ENCODE data around the gene CEP170B. TPM values are rescaled to one million over a fixed set of nuclear protein-coding genes. Genes with fewer than 3 reads are reported as not detected.
"Not testable (repeated sequence)": the region's sequence is repeated elsewhere in the genome, so short reads cannot be mapped to it uniquely, and the experiment has no call there.

Gene CEP170B
- 9.8 and 11.2 TPM in 2 replicates for total RNA-seq (2014; rRNA removed; shearing (Covaris generic))

DNA sequence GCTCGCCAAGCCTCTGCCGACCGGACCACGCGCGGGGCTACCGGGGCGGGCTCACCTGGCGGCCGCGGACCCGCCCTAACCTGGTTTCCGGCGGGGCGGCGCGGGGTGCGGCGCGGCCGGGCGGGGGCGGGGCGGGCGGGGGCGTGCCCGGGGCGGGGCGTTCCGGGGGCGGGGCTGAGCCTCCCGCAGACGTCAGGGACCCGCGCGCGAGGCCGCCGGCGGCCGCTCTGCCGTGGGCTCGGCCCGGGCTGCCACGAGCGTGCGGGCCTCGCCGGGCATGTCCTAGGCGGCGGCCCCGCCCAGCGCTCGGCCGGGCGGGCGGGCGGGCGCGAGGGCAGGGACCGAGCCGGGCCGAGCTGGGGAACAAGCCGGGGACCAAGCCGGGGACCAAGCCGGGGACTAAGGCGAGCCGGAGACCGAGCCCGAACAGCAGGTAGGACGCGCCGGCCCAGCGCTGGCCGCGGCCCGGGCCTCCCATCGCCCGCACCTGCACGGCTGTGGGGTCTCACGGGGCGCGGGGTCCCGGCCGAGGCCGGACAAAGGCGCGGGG is at the start of gene CEP170B:
Gene CEP170B (plus strand): TSS at position 188 of the 550 bp plus-strand sequence. CDS start 3,183 bp downstream, outside the sequence.
- DNase-seq (ENCODE audit: low spot score) = no peak

DNA sequence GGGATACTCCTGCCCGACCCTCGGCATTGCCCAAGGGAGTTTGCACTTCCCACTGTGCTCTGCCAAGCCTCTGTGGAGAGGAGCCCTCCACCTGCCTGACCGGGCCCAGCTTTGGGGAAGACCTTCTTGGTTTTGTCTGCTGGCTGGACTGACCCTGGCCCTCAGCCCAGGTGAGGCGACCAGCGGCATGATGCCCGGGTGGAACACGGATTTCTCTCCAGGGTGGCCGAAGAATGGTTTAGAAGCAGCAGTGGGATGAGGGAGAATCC is 48.5 kb upstream of the CEP170B start:
- no peak for DNase-seq (ENCODE audit: low spot score)

DNA sequence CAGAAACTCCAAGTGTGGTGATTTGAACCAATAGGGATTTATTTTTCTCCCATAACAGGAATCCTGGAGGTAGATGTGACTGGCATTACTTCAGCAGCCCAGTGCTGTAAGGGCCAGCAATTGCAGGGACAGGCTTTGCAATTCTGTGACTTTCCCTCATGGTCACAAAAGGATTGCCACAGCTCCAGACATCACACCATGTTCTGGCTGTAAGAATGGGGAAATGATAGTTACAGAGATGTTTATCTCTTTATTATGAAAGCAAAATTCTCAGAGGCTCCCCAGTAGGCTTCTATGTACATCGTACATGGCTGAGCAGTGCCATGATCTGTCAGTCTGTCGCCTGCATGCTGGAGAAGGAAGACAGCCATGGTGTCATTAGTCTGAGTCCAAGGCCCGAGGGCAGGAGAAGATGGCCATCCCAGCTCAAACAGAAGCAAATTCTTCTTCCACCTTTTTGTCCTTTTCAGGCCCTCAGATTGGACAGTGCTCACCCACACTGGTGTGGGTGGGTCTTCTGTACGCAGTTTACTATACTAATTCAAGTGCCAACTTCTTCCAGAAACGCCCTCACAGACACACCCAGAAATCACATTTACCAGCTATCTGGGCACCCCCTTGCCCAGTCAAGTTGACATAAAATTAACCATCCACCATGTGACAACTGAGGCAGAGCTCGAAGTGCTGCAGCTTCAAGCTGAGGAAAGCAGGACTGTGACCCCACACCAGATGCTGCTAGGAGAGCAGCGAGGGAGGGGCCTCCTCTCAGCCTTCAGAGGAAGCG is 46.9 kb upstream of the CEP170B start:
- DNase-seq (ENCODE audit: low spot score) = no peak

DNA sequence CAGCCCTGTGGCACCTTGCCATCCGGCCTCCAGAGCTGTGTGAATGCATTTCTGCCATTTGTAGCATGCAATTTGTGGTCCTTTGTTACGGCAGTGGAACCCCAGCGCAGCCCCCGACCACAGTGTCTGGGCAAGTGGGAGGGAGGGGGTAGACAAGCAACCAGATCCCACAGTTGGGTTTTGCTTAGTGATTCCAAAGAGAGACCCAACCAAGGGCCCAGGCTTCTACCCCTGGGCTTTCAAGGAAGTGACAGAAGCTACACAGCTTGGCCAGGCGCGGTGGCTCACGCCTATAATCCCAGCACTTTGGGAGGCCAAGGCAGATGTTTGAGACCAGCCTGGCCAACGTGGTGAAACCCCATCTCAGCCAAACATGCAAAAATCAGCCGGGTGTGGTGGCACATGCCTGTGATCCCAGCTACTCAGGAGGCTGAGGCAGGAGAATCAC is 46.3 kb upstream of the CEP170B start:
- no peak for DNase-seq (ENCODE audit: low spot score)

DNA sequence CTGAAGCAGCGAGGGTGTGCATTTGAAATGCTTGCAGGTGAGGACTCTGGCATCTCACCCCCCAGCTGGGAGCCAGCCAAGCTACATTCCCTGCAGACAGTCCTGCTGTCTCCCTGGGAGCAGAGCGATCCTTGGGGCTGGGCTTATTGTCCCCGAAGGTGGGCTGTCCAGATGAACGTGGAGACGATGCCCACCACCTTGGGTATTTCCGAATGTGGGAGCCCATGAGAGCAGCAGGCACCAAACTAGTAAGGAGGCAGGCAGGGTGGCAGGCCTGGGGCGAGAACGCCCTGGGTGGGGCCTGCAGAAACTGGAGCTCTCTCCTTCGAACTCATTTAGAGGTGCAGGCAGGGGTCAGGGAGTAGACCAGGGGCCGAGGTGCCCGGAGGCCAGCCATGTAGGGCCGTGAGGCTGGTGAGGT is 45.7 kb upstream of the CEP170B start:
- DNase-seq (ENCODE audit: low spot score) = no peak

DNA sequence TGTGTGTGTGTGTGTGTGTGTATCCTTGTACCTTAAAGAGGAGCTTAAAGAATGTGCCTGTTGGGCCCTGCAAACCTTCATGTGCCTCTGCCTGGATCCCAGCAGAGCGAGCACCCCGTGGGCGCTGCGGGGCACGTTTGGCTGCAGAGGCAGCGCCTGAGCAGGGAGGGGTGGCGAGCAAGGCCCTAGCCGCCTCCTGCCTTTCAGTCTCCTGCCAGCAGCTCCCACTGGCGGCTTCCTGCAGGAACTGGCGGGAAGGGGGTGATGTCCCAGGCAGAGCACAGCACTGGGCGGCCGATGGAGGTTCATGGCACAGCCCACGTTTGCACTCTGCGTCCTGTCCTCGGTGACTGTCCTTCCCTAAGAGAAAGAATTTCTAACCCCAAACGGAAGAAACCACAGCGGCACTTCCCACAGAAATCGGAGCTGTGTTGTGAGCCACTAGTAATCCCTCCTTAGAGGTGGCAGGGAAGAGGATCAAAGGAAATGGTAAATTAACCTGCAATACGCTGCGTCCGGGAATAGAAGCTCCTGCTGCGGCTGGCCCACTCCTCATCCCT is 44.3 kb upstream of the CEP170B start:
- DNase-seq (ENCODE audit: low spot score) = no peak

DNA sequence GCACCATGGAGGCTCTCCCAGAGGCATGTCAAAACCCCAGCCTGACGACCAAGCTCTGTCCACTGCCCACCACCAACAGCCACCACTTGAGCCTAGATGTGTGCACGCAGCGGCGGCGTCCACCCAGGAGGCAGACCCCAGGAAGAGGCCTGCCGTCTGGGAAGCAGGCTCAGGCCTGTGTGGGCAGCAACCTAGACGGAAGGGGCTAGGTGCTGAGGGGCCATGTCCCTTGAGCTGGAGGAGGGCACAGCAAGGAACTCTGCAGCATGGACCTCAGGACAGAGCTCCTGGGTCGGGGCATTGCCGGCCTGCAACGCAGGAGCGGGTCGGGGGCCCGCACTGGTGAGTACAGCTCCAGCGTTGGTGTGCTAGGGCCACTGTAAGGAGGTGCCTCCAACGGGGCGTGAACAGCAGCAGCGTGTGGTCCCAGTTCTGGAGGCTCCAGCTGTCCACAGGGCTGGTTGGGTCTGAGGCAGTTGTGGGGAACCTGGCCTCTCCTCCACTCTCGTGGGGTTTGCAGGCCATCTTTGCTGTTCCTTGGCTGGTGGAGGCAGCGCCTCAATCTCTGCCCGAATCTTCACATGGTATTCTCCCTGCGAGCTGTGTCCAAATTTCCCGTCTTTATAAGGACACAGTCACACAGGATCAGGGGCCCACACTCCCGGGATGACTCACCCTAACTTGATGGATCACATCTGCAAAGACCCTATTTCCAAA is 43.7 kb upstream of the CEP170B start:
- DNase-seq (ENCODE audit: low spot score) = no peak

DNA sequence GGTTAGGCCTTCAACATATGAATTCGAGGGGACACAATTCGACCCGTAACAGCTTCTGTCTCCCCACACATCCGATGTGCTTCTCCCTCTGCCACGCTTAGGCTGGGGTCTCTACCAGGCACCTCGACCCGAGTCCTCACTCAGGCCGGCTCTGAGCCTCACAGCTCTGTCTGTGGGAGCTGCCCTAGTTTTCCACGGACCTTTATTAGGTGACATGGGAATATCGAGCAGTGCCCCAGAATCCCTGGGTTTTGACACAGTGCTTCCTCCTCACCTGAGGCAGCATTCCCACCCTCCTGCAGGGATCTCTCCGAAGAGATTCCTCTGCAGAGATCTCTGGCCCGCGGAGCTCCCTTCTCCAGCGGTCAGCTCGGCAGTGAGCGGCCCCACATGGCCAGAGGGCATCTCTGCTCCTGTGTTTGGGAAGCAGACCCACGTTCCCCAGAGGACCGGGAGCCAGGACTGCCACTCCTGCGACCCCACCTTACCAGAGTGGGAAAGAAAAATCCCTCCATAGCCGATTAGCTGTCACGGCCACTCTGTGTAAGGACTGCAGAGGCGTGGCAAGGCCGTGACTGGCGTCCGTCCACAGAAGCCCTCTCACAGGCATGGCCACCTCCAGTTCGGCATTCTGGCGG is 43.0 kb upstream of the CEP170B start:
- DNase-seq (ENCODE audit: low spot score) = no peak

DNA sequence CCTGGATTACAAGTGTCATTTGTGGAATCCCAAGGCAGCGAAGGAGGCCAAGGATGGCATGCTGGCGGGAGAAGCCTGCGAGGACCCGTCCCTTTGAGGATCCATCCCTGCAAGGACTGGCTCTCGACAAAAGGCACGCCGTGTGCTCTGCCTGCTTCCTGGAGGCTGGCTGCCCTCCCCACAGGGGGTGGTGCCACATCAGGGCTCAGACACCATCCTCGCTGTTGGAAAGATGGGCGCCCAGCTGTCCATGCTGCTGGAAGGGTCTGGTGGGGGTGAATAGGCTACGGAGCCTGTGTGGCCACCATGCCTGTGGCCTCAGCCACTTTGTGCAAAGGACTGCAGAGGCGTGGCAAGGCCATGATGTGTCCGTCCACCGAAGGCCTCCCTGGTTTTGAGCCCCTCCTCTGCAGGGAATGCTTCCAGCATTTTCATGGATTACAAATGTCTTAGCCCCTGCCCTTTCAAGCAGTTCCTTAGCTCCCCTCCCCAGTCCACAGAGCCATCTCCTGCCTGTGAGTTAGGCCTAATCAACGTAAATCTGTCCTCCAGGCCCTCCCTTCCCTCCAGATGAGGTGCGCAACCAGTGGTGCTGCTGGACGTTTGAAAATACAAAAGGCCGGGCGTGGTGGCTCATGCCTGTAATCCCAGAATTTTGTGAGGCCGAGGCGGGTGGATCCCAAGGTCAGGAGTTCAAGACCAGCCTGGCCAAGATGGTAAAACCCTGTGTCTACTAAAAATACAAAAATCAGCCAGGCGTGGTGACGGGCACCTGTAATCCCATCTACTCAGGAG is 42.0 kb upstream of the CEP170B start:
- no peak for DNase-seq (ENCODE audit: low spot score)

DNA sequence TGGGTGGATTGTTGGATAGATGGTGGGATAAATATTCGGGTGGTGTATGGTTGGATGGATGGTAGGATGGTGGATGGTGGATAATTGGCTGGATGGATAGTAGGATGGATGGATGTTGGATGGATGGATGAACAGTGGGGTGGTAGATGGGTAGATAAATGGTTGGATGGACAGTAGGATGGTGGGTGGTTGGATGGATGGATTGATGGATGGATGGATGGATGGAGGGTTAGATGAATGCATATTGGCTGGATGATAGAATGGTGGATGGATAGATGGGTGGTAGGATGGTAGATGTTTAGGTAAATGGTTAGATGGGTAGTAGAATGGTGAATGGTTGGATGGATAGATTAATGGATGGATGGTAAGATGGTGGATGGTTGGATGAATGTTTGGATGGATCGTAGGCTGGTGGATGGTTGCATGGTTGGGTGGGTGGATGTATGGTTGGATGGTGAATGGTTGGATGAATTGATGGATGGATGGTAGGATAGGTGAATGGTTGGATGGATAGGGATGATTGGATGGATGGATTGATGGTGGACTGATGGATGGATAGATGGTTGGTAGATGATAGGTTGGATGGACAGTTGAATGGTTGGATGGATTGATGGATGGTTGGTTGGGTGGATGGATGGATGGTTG is 40.6 kb upstream of the CEP170B start:
- DNase-seq (ENCODE audit: low spot score) = no peak

DNA sequence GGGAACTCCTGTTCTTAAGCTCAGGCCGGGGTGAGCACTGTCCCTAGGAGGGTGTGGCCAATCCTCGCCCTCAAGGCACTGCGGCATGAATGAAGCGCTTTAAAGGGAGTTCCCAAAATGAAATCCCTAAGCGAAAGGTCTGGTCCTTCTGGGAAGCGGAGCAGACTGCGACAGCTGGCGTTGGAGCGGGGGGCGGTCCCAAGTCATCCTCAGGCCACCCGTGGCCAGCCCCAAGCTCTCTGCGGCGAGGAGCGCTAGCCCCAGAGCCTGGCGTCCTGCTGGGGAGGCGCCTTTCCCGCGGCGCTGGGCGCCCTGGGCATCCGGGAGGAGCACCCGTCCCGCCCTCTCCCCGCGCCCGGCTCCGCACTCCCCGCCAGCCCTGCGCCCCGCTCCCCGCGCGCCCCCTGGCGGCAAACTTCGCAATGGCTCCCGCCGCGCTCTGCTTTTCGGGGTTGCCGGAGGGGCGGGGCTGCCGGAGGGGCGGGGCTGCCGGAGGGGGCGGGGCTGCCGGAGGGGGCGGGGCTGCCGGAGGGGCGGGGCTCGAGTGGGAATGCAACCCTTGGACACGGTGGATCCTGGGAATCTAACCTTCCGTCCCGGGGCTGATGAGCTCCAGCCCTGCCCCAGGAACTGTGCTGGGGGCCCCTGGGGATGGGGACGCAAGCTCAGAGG is 38.7 kb upstream of the CEP170B start:
- peak; percentile 61 for DNase-seq (ENCODE audit: low spot score)

DNA sequence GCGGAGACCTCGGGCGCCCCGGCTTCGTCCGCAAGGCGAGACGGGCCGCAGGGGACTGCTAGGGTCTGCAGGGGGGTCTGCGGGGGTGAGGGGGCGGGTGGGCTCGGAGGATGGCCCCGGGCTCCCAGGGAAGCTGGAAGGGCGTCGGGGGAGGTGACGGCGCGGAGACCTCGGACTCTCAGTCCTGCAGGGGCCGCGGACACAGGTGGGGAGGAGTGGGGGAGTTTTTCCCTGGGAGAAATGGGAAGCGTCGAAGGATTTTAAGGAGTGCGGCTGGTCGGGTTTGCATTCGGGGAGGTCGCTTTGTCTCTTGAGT is 38.2 kb upstream of the CEP170B start:
- DNase-seq (ENCODE audit: low spot score) = no peak

DNA sequence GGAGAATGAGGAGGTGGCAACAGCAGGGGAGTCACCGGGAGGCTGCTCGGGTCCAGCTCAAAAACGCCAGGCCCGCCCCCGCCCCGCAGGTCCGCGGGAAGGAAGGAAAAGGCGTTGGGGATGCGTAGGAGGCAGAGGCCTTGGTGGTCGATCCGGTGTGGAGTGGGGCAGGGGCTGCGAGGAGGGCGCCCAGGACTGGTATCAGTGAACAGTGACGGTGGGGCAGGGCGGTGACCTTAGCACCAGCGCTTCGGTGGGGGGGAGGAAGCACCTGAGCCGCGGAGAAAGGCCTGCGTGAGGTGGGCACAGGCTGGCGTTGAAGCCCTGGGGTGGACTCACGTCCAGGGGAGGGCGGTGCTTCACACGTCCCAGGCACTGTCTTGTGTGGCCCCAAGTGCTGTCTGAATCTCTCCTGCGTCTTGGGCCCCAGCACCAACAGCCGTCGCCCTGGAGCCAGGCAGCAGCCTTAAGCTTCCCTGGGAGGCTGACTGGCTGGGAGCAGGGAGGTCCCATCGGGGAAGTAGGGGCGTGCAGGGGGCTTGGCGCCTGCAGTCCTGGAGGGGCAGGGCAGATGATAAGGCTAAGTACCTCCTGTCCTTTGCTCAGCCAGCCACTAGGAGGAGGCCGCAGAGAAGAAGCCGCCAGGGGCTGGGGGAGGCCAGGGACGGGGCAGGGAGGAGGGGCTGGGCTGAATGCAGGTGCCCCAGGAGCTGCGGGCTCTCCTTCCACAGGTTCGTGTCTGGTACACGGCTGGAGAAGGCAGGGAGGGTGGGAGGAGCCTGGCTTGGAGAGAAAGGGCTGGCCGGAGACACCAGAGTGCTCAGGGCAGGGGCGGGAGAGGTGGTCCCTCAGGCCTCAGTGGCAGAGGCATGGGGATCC is 37.7 kb upstream of the CEP170B start:
- no peak for DNase-seq (ENCODE audit: low spot score)

DNA sequence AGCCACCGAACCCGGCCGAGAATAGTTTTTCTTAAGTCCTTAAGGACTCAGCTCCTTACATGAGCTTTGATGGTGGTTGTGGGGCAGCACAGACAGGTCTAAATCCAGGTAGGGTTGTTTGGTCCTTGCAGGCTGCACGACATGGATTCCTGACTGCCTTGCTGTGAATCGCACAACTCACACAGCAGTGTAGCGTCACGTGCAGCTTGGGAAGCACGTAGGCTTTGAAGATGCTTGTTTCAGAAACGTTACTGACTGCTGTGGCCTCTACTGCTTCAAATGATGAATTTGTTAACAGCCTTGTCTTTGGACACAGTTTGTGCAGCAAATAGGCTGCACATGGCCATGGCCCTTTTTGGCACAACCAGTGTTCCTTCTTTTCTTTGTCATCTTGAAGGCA is 34.3 kb upstream of the CEP170B start:
- DNase-seq (ENCODE audit: low spot score) = no peak

DNA sequence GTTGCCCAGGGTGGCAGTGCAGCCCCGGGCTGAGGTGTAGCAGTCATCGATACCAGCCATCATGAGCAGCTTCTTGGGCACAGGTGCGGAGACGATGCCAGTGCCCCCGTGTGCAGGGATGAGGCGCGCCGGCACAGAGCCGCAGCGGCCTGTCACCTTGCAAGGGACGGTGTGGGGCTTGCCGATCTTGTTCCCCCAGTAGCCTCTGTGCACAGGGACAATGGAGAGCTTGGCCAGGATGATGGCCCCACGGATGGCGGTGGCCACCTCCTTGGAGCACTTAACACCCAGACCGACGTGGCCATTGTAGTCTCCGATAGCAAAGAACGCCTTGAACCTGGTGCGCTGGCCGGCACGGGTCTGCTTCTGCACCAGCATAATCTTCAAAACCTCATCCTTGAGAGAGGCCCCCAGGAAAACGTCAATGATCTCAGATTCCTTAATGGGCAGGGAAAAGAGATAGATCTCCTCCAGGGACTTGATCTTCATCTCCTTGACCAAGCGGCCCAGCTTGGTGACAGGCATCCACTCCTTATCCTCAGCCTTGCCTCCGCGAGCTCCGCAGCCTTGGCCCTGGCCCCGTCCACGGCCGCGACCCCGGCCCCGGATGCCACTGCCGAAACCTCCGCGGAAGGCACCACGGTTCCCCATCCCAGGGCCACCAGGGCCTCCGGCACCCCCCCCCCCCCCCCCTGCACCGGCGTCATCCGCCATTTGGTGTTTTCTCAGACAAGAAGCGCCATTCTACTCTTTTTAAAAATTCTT is 28.7 kb upstream of the CEP170B start:
- not testable (repeated sequence) for DNase-seq (ENCODE audit: low spot score)

DNA sequence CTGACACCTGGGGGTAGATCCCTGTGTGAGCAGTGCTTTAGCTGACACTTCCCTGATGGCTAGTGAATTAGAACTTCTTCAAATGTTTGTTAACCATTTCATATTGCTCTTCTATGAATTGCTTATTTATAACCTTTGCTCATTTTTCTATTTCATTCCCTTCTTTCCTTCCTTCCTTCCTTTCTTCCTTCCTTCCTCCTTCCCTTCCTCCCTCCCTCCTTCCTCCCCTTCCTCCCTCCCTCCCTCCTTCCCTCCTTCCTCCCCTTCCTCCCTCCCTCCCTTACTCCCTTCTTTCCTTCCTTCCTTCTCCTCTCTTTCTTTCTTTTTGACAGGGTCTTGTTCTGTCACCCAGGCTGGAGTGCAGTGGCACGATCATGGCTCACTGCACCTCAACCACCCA is 23.3 kb upstream of the CEP170B start:
- DNase-seq (ENCODE audit: low spot score) = no peak

DNA sequence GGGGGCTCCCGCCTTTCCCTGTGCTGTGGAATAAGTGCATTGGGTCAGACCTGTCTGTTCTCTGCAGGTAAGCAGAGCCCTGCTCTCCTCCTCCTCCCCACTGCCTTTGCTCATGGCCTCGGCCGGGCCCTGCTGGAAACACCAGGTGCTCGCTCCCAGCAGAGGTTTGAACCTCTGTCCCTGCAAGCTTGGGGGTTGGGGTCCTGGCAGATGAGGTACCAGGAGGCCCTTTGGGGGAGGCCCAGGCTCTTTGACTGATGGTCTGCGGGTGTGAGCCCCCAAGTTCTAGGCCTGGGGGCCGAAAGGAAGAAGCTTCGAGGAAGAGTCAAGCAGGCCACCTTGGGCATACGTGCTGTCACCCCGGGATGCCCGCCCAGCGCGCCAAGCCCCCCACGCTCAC is 22.1 kb upstream of the CEP170B start:
- DNase-seq (ENCODE audit: low spot score) = no peak

DNA sequence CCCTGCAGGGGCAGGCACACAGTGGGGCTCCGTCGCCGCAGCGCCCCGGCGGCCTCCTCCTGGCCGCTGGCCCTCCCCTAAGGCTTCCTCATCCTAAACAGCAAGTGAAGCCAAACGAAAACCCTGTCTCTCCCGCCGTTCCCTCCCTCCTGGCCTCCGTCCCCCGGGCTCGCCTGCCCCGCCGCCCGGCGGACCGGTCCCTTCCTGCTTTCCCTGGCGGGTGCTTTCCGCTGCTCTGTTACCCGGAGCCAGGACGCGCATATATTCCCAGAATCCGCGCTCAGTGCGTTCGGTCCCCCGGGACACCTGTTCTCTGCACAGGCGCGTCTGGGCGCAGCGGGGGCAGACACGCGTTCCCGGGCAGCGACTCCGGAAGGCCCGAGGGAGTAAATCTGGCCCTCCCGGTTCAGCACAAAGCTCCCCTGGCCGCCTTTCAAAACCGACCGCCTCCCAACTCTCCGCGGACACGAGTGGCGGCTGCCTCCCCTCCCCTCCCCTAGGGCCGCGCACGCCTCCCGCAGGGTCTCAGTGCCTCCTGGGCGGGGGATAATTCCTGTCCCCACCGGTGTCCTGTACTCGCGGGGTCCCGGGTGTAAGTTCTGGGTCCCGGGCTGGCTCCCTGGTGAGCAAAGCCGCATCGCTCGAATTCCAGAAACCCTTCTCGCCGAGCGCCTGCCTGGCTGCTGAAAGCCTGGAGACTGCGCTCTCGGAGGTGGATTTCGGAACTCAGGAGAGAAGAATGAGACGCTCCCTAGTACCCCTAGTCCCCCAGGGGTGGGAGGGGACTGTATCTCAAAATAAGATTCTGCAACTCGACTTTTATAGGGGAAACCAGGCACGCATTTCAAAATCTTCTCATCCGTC is 21.4 kb upstream of the CEP170B start:
- no peak for DNase-seq (ENCODE audit: low spot score)
